PC-9 (cell line): ENCODE data around the gene ZNF598. TPM values are rescaled to one million over a fixed set of nuclear protein-coding genes. Genes with fewer than 3 reads are reported as not detected.

ENCODE experiments used
- BruUV-seq: library from RNA; stranded (reverse); fragments of 400-500 nt; replicated peaks from 2 replicates; lab custom pipeline; 2021; lab: Mats Ljungman, UMichigan
- CTCF ChIA-PET: fragments of 300-600 bp; sonication (Branson Sonifier 250); formaldehyde crosslinking; loops from one replicate; lab custom pipeline; 2022; ENCODE audit warnings: antibody characterized with exemption; lab: Charles Lee
- POLR2A ChIA-PET: fragments of 300-600 bp; sonication (Branson Sonifier 250); formaldehyde crosslinking; loops from one replicate; lab custom pipeline; 2022; ENCODE audit warnings: antibody characterized with exemption; ENCODE audit not compliant: unreplicated experiment; lab: Charles Lee
- DNase-seq, 2 experiments: peaks; one replicate each; pipeline versions ENCODE4 v3.0.0 to v3.0.0-alpha.2; 2015 to 2022; ENCODE audit warnings: mixed read lengths in 1 of 2
- H2AFZ ChIP-seq: fragments of 200-600 bp; sonication (generic); 2 replicates; pipeline ENCODE4 v1.8.1; 2017; ENCODE audit warnings: antibody characterized with exemption
- H3F3A ChIP-seq: fragments of 200-600 bp; sonication (generic); 2 replicates; pipeline ENCODE4 v1.8.1; 2017; ENCODE audit warnings: antibody characterized with exemption, mild to moderate bottlenecking, low read depth; ENCODE audit not compliant: insufficient read depth
- H3K27ac ChIP-seq: fragments of 200-600 bp; sonication (generic); 2 replicates; pipeline ENCODE4 v1.6.1; 2016; ENCODE audit warnings: mixed run types
- H3K27me3 ChIP-seq: fragments of 200-600 bp; sonication (generic); 2 replicates; pipeline ENCODE4 v1.6.1; 2016; ENCODE audit warnings: low read depth, mixed run types; ENCODE audit not compliant: insufficient read depth
- H3K36me3 ChIP-seq: fragments of 200-600 bp; sonication (generic); 2 replicates; pipeline ENCODE4 v1.6.1; 2016; ENCODE audit warnings: low read depth, mixed run types
- H3K4me1 ChIP-seq: fragments of 200-600 bp; sonication (generic); replicated peaks from 2 replicates; pipeline ENCODE4 v1.6.1; 2016; ENCODE audit warnings: mixed run types; ENCODE audit not compliant: insufficient read depth
- H3K4me2 ChIP-seq: fragments of 200-600 bp; sonication (generic); 2 replicates; pipeline ENCODE4 v1.6.1; 2017; ENCODE audit warnings: mixed run types
- H3K4me3 ChIP-seq: fragments of 200-600 bp; sonication (generic); 2 replicates; pipeline ENCODE4 v1.6.1; 2016; ENCODE audit warnings: mixed run types
- H3K79me2 ChIP-seq: fragments of 200-600 bp; sonication (generic); 2 replicates; pipeline ENCODE4 v1.6.1; 2017; ENCODE audit warnings: low read depth, mixed run types
- H3K9me2 ChIP-seq: fragments of 200-600 bp; sonication (generic); 2 replicates; pipeline ENCODE4 v1.8.1; 2017; ENCODE audit warnings: mild to moderate bottlenecking; ENCODE audit not compliant: insufficient read depth
- H3K9me3 ChIP-seq: fragments of 200-600 bp; sonication (generic); 2 replicates; pipeline ENCODE4 v1.8.1; 2016; ENCODE audit warnings: low read depth; ENCODE audit not compliant: insufficient read depth
- H4K20me1 ChIP-seq: fragments of 200-600 bp; sonication (generic); 2 replicates; pipeline ENCODE4 v1.8.1; 2017; ENCODE audit not compliant: insufficient read depth
- EZH2 ChIP-seq: fragments of 200-600 bp; sonication (generic); IDR thresholded peaks from 2 replicates; pipeline ENCODE4 v1.8.0; 2017; ENCODE audit warnings: antibody characterized with exemption, low read depth
- intact Hi-C: fragments of 100-400 bp; cut with micrococcal nuclease; formaldehyde crosslinking; loops from one replicate; pipeline ENCODE4 v1.10.0; 2022; ENCODE audit not compliant: unreplicated experiment
- total RNA-seq: library from RNA; stranded (reverse); gene quantifications from 2 replicates; pipeline ENCODE4 v1.2.3, GENCODE V29; 2021
- TF ChIP-seq, protein P1 (sequence below): fragments of 200-600 bp; sonication (generic); conservative IDR thresholded peaks from 2 replicates; pipeline ENCODE4 v1.6.1; 2017; ENCODE audit warnings: mixed run types, antibody characterized with exemption, mild to moderate bottlenecking, moderate library complexity

The ZNF598 gene
- total RNA-seq, 1 experiment from 2014 or later: 72.5 TPM

GRCh38 chr16:2057438-2057837, 47.8 kb upstream of the ZNF598 start:
- no peak overlapping the region for H3K4me3 ChIP-seq
- no TSS peak for BruUV-seq
- ChIA-PET CTCF (no interaction called here), POLR2A (no interaction called here)
- H2AFZ ChIP-seq: no peak overlapping the region
- H3K27me3 ChIP-seq: no peaks in the 10 kb centered on the region
- H4K20me1 ChIP-seq: no peaks in the 10 kb centered on the region
- H3K79me2 ChIP-seq: no peaks in the 10 kb centered on the region
- no peaks in the 10 kb centered on the region for H3K9me2 ChIP-seq
- H3K9me3 ChIP-seq: no peaks in the 10 kb centered on the region
- intact Hi-C loops: loop anchor here (2.0 kb wide), 1 partner anchor 35 kb away; no protein-coding TSS in a partner anchor
- no peak for TF ChIP-seq EZH2
- TF ChIP-seq, protein P1, sequence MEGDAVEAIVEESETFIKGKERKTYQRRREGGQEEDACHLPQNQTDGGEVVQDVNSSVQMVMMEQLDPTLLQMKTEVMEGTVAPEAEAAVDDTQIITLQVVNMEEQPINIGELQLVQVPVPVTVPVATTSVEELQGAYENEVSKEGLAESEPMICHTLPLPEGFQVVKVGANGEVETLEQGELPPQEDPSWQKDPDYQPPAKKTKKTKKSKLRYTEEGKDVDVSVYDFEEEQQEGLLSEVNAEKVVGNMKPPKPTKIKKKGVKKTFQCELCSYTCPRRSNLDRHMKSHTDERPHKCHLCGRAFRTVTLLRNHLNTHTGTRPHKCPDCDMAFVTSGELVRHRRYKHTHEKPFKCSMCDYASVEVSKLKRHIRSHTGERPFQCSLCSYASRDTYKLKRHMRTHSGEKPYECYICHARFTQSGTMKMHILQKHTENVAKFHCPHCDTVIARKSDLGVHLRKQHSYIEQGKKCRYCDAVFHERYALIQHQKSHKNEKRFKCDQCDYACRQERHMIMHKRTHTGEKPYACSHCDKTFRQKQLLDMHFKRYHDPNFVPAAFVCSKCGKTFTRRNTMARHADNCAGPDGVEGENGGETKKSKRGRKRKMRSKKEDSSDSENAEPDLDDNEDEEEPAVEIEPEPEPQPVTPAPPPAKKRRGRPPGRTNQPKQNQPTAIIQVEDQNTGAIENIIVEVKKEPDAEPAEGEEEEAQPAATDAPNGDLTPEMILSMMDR: no peak
- H3K4me2 ChIP-seq: no peak overlapping the region
- DNase-seq: no peak
- no peaks in the 10 kb centered on the region for H3F3A ChIP-seq
- no peaks in the 10 kb centered on the region for H3K36me3 ChIP-seq
- no peaks in the 10 kb centered on the region for H3K4me1 ChIP-seq
- H3K27ac ChIP-seq: no peak overlapping the region

GRCh38 chr16:2056681-2057407, 47.2 kb upstream of the ZNF598 start:
- CTCF ChIA-PET: interaction anchor here (0.6 to 0.8 kb wide), 2 partner anchors 34 to 1859 kb away, joined by 3 to 14 read pairs; no protein-coding TSS in a partner anchor
- intact Hi-C loops: loop anchor here (2.0 kb wide), 1 partner anchor 34 kb away; no protein-coding TSS in a partner anchor

GRCh38 chr16:2056077-2056476, 46.5 kb upstream of the ZNF598 start:
- no peak for DNase-seq
- no peak overlapping the region for H3K27ac ChIP-seq
- ChIA-PET POLR2A (no interaction called here), CTCF (no interaction called here)
- H3K4me2 ChIP-seq: no peak overlapping the region
- H3K9me3 ChIP-seq: no peaks in the 10 kb centered on the region
- H3K9me2 ChIP-seq: no peaks in the 10 kb centered on the region
- H3K27me3 ChIP-seq: no peaks in the 10 kb centered on the region
- no TSS peak for BruUV-seq
- no peak for TF ChIP-seq EZH2
- TF ChIP-seq, protein P1: 0 out of 2 replicates have a peak, but pooled peaks have one; percentile 21
- H3K36me3 ChIP-seq: no peaks in the 10 kb centered on the region
- H3K4me3 ChIP-seq: no peak overlapping the region
- H2AFZ ChIP-seq: no peak overlapping the region
- no peaks in the 10 kb centered on the region for H3K79me2 ChIP-seq
- H3F3A ChIP-seq: no peaks in the 10 kb centered on the region
- no peaks in the 10 kb centered on the region for H4K20me1 ChIP-seq
- no peaks in the 10 kb centered on the region for H3K4me1 ChIP-seq
- intact Hi-C loops: loop anchor here (2.0 kb wide), 1 partner anchor 33 kb away; no protein-coding TSS in a partner anchor

More at GRCh38 chr16:2056681-2057407, 47.2 kb upstream of the ZNF598 start:
- POLR2A ChIA-PET: no interaction called here
- Histone ChIP-seq H4K20me1 (no peaks in the 10 kb centered on the region), H3K4me3 (no peak overlapping the region), H3K27ac (no peak overlapping the region), H3K9me3 (no peaks in the 10 kb centered on the region), H3K79me2 (no peaks in the 10 kb centered on the region), H3K9me2 (no peaks in the 10 kb centered on the region), H3F3A (no peaks in the 10 kb centered on the region), H3K27me3 (no peaks in the 10 kb centered on the region), H3K36me3 (no peaks in the 10 kb centered on the region), H3K4me1 (no peaks in the 10 kb centered on the region), H2AFZ (no peak overlapping the region), H3K4me2 (no peak overlapping the region)
- no peak for TF ChIP-seq EZH2
- TF ChIP-seq, protein P1: peak; percentile 30; the same call in 1 of the 2 replicates
- no peak for DNase-seq
- no TSS peak for BruUV-seq
